ENCODE data around the gene PTPN23. TPM values are rescaled to one million over a fixed set of nuclear protein-coding genes. Genes with fewer than 3 reads are reported as not detected.

Gene PTPN23
- total RNA-seq, 1 donor from 2014 or later, result 37.6 TPM

- intact Hi-C loops (cut with micrococcal nuclease), result no loop called here
Measured at GRCh38 chr3:47405820-47406761, 25.3 kb downstream of the PTPN23 start.

GRCh38 chr3:47406762-47407149 lies 25.9 kb downstream of the PTPN23 start:
- intact Hi-C loops (cut with micrococcal nuclease), result no loop called here

DNA sequence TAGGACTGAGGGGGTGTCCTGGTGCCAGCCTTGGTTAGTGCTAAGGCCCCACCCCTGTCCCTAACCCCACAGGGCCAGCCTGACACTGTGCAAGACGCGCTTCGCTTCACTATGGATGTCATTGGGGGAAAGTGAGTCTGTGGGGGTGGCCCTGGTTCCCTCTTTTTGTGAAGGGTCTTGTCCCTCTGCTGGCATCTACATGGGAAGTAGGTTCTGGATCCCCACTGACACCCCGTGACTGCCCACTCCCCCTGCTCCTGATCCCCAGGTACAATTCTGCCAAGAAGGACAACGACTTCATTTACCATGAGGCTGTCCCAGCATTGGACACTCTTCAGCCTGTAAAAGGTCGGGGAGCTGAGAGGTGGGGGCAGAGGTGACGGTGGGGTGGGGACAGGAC lies 26.4 kb downstream of the PTPN23 start:
- intact Hi-C loops (cut with micrococcal nuclease), result no loop called here

GRCh38 chr3:47407896-47408838 lies 27.3 kb downstream of the PTPN23 start:
- intact Hi-C loops (cut with micrococcal nuclease), result no loop called here

DNA sequence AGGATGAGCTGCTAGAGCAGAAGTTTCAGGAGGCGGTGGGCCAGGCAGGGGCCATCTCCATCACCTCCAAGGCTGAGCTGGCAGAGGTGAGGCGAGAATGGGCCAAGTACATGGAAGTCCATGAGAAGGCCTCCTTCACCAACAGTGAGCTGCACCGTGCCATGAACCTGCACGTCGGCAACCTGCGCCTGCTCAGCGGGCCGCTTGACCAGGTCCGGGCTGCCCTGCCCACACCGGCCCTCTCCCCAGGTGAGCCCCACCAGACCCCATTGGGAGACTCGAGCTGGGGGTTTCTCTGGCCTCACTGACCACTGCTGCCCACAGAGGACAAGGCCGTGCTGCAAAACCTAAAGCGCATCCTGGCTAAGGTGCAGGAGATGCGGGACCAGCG lies 28.0 kb downstream of the PTPN23 start:
- intact Hi-C loops (cut with micrococcal nuclease), result no loop called here

DNA sequence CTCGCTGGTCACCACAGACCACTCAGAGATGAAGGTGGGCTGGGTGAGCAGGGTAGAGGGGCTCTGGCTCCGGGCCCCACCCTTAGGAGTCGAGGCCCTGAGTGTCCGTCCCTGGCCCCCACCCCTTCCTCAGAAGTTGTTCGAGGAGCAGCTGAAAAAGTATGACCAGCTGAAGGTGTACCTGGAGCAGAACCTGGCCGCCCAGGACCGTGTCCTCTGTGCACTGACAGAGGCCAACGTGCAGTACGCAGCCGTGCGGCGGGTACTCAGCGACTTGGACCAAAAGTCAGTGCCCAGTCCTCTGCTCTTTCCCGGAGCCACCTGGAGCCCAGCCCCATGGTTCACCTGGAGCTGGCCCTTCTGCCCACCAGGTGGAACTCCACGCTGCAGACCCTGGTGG lies 28.5 kb downstream of the PTPN23 start:
- intact Hi-C loops (cut with micrococcal nuclease), result no loop called here

DNA sequence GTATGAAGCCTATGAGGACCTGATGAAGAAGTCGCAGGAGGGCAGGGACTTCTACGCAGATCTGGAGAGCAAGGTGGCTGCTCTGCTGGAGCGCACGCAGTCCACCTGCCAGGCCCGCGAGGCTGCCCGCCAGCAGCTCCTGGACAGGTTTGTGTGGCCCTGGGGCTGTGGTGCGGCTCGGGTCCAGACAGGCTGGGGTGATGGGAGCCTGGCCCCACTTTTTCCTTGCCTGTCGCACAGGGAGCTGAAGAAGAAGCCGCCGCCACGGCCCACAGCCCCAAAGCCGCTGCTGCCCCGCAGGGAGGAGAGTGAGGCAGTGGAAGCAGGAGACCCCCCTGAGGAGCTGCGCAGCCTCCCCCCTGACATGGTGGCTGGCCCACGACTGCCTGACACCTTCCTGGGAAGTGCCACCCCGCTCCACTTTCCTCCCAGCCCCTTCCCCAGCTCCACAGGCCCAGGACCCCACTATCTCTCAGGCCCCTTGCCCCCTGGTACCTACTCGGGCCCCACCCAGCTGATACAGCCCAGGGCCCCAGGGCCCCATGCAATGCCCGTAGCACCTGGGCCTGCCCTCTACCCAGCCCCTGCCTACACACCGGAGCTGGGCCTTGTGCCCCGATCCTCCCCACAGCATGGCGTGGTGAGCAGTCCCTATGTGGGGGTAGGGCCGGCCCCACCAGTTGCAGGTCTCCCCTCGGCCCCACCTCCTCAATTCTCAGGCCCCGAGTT lies 29.0 kb downstream of the PTPN23 start:
- intact Hi-C loops (cut with micrococcal nuclease), result no loop called here

DNA sequence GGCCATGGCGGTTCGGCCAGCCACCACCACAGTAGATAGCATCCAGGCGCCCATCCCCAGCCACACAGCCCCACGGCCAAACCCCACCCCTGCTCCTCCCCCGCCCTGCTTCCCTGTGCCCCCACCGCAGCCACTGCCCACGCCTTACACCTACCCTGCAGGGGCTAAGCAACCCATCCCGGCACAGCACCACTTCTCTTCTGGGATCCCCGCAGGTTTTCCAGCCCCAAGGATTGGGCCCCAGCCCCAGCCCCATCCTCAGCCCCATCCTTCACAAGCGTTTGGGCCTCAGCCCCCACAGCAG lies 29.5 kb downstream of the PTPN23 start:
- intact Hi-C loops (cut with micrococcal nuclease), result no loop called here

DNA sequence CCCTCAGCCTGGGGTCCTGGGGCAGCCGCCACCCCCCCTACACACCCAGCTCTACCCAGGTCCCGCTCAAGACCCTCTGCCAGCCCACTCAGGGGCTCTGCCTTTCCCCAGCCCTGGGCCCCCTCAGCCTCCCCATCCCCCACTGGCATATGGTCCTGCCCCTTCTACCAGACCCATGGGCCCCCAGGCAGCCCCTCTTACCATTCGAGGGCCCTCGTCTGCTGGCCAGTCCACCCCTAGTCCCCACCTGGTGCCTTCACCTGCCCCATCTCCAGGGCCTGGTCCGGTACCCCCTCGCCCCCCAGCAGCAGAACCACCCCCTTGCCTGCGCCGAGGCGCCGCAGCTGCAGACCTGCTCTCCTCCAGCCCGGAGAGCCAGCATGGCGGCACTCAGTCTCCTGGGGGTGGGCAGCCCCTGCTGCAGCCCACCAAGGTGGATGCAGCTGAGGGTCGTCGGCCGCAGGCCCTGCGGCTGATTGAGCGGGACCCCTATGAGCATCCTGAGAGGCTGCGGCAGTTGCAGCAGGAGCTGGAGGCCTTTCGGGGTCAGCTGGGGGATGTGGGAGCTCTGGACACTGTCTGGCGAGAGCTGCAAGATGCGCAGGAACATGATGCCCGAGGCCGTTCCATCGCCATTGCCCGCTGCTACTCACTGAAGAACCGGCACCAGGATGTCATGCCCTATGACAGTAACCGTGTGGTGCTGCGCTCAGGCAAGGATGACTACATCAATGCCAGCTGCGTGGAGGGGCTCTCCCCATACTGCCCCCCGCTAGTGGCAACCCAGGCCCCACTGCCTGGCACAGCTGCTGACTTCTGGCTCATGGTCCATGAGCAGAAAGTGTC lies 30.2 kb downstream of the PTPN23 start:
- intact Hi-C loops (cut with micrococcal nuclease), result no loop called here

GRCh38 chr3:47411696-47412452 lies 31.1 kb downstream of the PTPN23 start:
- intact Hi-C loops (cut with micrococcal nuclease), result no loop called here

DNA sequence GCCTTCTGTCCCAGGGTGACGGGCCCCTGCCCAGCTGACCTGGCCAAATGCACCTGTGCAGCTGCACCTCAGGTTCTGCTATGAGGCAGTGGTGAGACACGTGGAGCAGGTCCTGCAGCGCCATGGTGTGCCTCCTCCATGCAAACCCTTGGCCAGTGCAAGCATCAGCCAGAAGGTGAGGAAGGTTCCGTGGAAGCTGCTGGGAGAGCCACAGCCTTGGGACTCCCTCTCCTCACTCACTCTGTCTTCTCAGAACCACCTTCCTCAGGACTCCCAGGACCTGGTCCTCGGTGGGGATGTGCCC lies 31.6 kb downstream of the PTPN23 start:
- intact Hi-C loops (cut with micrococcal nuclease), result no loop called here

DNA sequence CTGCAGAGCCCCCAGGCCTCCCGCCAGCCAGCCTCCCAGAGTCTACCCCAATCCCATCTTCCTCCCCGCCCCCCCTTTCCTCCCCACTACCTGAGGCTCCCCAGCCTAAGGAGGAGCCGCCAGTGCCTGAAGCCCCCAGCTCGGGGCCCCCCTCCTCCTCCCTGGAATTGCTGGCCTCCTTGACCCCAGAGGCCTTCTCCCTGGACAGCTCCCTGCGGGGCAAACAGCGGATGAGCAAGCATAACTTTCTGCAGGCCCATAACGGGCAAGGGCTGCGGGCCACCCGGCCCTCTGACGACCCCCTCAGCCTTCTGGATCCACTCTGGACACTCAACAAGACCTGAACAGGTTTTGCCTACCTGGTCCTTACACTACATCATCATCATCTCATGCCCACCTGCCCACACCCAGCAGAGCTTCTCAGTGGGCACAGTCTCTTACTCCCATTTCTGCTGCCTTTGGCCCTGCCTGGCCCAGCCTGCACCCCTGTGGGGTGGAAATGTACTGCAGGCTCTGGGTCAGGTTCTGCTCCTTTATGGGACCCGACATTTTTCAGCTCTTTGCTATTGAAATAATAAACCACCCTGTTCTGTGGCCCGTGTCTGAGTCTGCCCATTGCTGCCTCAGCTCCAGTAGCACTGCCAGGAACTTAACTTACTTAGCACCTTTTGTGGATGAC lies 32.2 kb downstream of the PTPN23 start:
- intact Hi-C loops (cut with micrococcal nuclease), result no loop called here

GRCh38 chr3:47413751-47414150 lies 32.9 kb downstream of the PTPN23 start:
- intact Hi-C loops (cut with micrococcal nuclease), result no loop called here

DNA sequence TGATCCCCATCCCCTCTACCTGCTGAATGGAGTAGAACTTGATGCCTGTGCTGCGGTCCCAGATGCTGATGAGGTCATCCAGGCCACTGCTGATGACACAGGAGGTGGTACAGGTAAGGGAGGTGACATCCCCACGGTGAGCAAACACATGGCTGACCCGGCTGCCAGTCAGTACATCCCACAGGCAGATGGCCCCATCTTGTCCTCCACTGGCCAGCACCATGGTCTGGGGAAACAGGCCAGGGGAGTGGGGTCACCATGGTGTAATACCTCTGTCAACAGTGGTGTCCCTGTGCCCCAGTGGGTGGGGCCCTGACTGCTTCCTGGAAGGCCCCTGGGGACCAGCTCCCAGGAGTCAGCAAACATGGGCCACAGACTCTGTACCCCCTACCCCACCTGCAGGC lies 33.3 kb downstream of the PTPN23 start:
- intact Hi-C loops (cut with micrococcal nuclease), result no loop called here

DNA sequence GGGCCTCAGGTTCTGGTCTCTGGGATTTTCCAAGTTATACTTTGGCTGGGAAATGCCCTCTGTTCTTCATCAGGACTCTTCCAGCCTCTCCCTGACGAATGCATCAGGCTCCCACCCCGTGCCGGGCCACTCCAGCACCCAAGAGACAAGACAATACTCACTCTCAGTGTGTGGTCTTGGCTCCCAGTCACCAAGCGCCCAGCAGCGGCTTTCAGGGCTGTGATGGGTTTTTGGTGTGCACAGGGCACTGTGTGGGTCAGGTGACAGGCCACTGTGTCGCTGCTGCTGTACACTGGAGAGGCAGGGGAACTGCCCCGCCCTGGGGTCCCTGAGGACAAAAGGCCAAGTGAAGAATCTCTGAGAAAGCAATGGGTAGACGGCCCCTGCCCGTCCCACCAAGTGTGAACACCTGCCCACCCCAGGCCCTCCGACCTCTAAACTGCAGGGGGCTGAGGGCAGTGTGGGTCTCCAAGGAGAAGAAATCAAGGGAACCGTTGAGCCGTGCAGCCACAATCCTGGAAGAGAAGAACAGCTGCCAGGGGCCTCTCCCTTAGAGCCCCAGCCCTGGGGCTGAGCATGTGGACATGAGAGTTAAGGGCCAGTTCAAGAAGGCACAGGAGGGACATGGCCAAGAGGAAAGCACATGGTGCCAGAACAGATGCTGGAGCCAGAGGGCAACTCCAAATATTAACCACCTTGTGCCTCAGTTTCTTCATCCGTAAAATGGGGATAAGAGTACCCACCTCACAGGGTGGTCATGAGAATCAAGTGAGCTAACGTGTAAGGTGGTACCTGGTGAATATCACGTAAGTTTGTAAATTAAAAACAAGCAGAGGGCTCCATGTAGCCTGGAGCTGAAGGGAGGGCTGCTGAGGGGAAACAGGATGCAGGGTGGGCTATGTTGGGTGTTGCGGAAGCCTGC lies 34.1 kb downstream of the PTPN23 start:
- intact Hi-C loops (cut with micrococcal nuclease), result no loop called here

DNA sequence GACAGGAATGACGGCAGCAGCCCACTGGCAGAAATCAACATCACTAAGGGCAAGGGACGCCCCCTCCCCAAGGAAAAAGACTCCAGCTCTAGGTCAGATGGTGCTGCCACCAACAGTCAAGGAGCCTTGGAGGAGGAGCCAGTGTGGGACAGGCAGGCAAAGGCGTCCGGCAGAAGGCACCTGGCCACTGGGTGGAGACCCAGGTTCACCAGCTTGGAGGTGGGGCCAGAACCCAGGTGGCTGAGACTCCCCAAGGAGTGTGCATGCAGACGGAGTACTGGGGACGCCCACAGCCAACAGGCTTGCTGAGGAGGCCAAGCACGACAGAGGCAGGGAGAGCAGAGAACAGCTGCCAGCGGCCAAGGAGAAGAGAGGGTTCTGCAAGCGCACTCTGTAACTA lies 35.2 kb downstream of the PTPN23 start:
- intact Hi-C loops (cut with micrococcal nuclease), result no loop called here

DNA sequence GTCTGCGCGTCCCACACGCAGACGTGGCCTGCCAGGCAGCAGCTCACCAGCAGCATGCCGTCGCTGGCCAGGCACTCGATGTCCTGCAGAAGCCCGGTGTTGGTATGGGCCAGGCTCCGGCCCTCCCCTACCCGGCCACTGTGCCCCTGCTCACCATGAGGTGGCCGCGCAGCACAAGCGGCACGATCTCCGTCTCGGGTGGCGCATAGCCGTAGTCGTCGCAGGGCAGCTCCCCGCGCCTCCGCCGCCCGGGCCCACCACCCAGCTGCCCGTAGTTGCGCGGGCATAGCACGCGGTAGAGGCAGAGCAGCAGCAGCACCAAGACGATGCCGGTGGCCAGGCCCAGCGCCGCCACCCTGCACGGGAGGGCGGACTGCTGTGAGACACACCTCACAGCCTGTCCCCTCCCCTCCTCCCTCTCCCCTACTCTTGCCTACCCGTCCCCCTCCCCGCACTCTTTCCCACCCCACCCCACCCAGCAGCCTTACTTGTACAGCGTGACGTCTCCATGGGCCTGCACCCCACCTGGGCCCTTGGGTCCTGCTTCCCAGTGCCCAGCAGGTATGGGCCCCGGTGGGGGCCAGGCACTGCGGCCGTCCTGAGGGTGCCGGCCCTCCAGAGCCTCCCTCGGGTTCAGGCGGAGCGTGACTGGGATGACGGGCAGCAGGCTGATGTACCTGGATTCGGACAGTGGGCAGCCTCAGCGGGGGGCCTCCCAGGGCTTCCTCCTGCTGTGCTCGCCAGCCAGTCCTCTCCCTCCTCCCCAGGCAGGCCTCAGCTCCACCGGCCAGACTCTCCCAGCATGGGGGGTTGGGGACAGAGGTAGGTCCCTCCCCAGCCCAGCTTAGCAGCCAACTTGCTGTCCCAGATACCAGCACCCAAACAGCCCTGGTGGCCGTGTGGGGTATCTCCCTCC lies 37.6 kb downstream of the PTPN23 start:
- intact Hi-C loops (cut with micrococcal nuclease), result no loop called here
